ENCODE data around the gene TSSK3.

Gene TSSK3

GRCh38 chr1:32350785-32351398 is 11.4 kb upstream of the TSSK3 start:
- Histone ChIP-seq H3K36me3 (no peaks in the 10 kb centered on the region), H3K4me1 (ENCODE audit: control insufficient read depth in 1 of 2, insufficient read depth in 1 of 2, low read depth in 1 of 2, low read length in 1 of 2) (peaks cover 48 to 50% of the 10 kb centered on the region in 2 experiments), H3K9me3 (no peaks in the 10 kb centered on the region), H3K27ac (peak overlapping the region; percentile 96), H3K27me3 (no peaks in the 10 kb centered on the region), H3K4me3 (ENCODE audit: low read depth in 1 of 2, low read length in 1 of 2) (peak overlapping the region; percentile 68 to 80)
- TF ChIP-seq CTCF (IDR thresholded peaks at IDR 0.05): peak; percentile 80

- Histone ChIP-seq H3K27me3 (no peaks in the 10 kb centered on the region), H3K9me3 (no peaks in the 10 kb centered on the region), H3K27ac (peak overlapping the region; percentile 96), H3K4me1 (ENCODE audit: control insufficient read depth in 1 of 2, insufficient read depth in 1 of 2, low read depth in 1 of 2, low read length in 1 of 2) (peaks cover 48 to 50% of the 10 kb centered on the region in 2 experiments), H3K36me3 (no peaks in the 10 kb centered on the region), H3K4me3 (ENCODE audit: low read depth in 1 of 2, low read length in 1 of 2) (peak overlapping the region; percentile 68 to 80)
- TF ChIP-seq CTCF (IDR thresholded peaks at IDR 0.05): peak; percentile 42
Observed at GRCh38 chr1:32351399-32352238, 10.7 kb upstream of the TSSK3 start.

GRCh38 chr1:32352239-32352745 is 10.0 kb upstream of the TSSK3 start:
- no peak for TF ChIP-seq CTCF (IDR thresholded peaks at IDR 0.05)
- peak overlapping the region; percentile 96 for H3K27ac ChIP-seq
- no peaks in the 10 kb centered on the region for H3K9me3 ChIP-seq
- peaks cover under 1% of the 10 kb centered on the region for H3K27me3 ChIP-seq
- H3K4me3 ChIP-seq (ENCODE audit: low read depth in 1 of 2, low read length in 1 of 2): peak overlapping the region; percentile 68 to 80
- H3K4me1 ChIP-seq (ENCODE audit: control insufficient read depth in 1 of 2, insufficient read depth in 1 of 2, low read depth in 1 of 2, low read length in 1 of 2): peaks cover 48 to 50% of the 10 kb centered on the region in 2 experiments
- no peaks in the 10 kb centered on the region for H3K36me3 ChIP-seq

- Histone ChIP-seq H3K27ac (no peak overlapping the region), H3K27me3 (peaks cover 6% of the 10 kb centered on the region), H3K4me1 (ENCODE audit: control insufficient read depth in 1 of 2, insufficient read depth in 1 of 2, low read depth in 1 of 2, low read length in 1 of 2) (peaks cover 45 to 47% of the 10 kb centered on the region in 2 experiments), H3K4me3 (ENCODE audit: low read depth in 1 of 2, low read length in 1 of 2) (no peak overlapping the region), H3K9me3 (no peaks in the 10 kb centered on the region), H3K36me3 (no peaks in the 10 kb centered on the region)
- TF ChIP-seq CTCF (IDR thresholded peaks at IDR 0.05): no peak
Observed at GRCh38 chr1:32352831-32353383, 9.4 kb upstream of the TSSK3 start.

- H3K4me1 ChIP-seq (ENCODE audit: control insufficient read depth in 1 of 2, insufficient read depth in 1 of 2, low read depth in 1 of 2, low read length in 1 of 2): peaks cover 40 to 41% of the 10 kb centered on the region in 2 experiments
- TF ChIP-seq CTCF (IDR thresholded peaks at IDR 0.05): no peak
- H3K27ac ChIP-seq: no peak overlapping the region
- no peaks in the 10 kb centered on the region for H3K9me3 ChIP-seq
- H3K36me3 ChIP-seq: no peaks in the 10 kb centered on the region
- H3K27me3 ChIP-seq: peaks cover 12% of the 10 kb centered on the region
- no peak overlapping the region for H3K4me3 ChIP-seq (ENCODE audit: low read depth in 1 of 2, low read length in 1 of 2)
Observed at GRCh38 chr1:32353431-32353830, 8.9 kb upstream of the TSSK3 start.

Data from neutrophil (primary cell).